NCI-H1436 (cell line): ENCODE results near the gene OSBPL8.
"Not testable (repeated sequence)": the region's sequence is repeated elsewhere in the genome, so short reads cannot be mapped to it uniquely, and the experiment has no call there.

Source experiments
- DNase-seq: peaks from one replicate; lab custom pipeline; 2025; lab: John Stamatoyannopoulos, UW

OSBPL8 gene

GRCh38 chr12:76364131-76364530 is 195.4 kb downstream of the OSBPL8 start:
- DNase-seq = not testable (repeated sequence)

- no peak for DNase-seq
Observed at GRCh38 chr12:76360316-76360715, 199.3 kb downstream of the OSBPL8 start.

- DNase-seq = no peak
Observed at GRCh38 chr12:76356071-76356470, 203.5 kb downstream of the OSBPL8 start.

GRCh38 chr12:76348079-76348901 is 211.3 kb downstream of the OSBPL8 start, which contains the start of gene BBS10:
BBS10 (minus strand) TSS chr12:76348415; CDS start chr12:76348358, 57 bp downstream.
- DNase-seq = peak; percentile 84

GRCh38 chr12:76346798-76347420 is 212.7 kb downstream of the OSBPL8 start:
- DNase-seq = no peak

GRCh38 chr12:76346236-76346635 is 213.3 kb downstream of the OSBPL8 start:
- no peak for DNase-seq

GRCh38 chr12:76345569-76345968 is 214.0 kb downstream of the OSBPL8 start:
- no peak for DNase-seq

- DNase-seq = no peak
Observed at GRCh38 chr12:76341436-76342030, 218.0 kb downstream of the OSBPL8 start.

GRCh38 chr12:76340680-76341435 is 218.7 kb downstream of the OSBPL8 start:
- no peak for DNase-seq

- no peak for DNase-seq
Observed at GRCh38 chr12:76337583-76337982, 222.0 kb downstream of the OSBPL8 start.

- no peak for DNase-seq
Observed at GRCh38 chr12:76332606-76333005, 227.0 kb downstream of the OSBPL8 start.

GRCh38 chr12:76329606-76330005 is 230.0 kb downstream of the OSBPL8 start:
- DNase-seq = no peak

- no peak for DNase-seq
Observed at GRCh38 chr12:76329159-76329558, 230.4 kb downstream of the OSBPL8 start.

- not testable (repeated sequence) for DNase-seq
Observed at GRCh38 chr12:76319595-76320319, 239.8 kb downstream of the OSBPL8 start.

GRCh38 chr12:76318773-76319594 is 240.6 kb downstream of the OSBPL8 start:
- no peak for DNase-seq

GRCh38 chr12:76317976-76318375 is 241.6 kb downstream of the OSBPL8 start:
- DNase-seq = no peak

- no peak for DNase-seq
Observed at GRCh38 chr12:76316468-76316867, 243.1 kb downstream of the OSBPL8 start.

GRCh38 chr12:76313299-76313698 is 246.3 kb downstream of the OSBPL8 start:
- DNase-seq = no peak

GRCh38 chr12:76312315-76312714 is 247.3 kb downstream of the OSBPL8 start:
- no peak for DNase-seq

GRCh38 chr12:76311796-76312195 is 247.8 kb downstream of the OSBPL8 start:
- no peak for DNase-seq

GRCh38 chr12:76310110-76310509 is 249.5 kb downstream of the OSBPL8 start:
- DNase-seq = no peak
